ENCODE results near the gene ZNF518A. TPM values are rescaled to one million over a fixed set of nuclear protein-coding genes. Genes with fewer than 3 reads are reported as not detected.

The ZNF518A gene
- total RNA-seq, 1 donor from 2014 or later: 28.7 TPM

- ChIA-PET POLR2A (interaction anchor here (1.0 kb wide), 1 partner anchor 33 kb away, joined by 4 read pairs; the partner anchor contains the start of gene ZNF518A), CTCF (interaction anchor here (1.3 kb wide), 1 partner anchor 10 kb away, joined by 4 read pairs; no protein-coding TSS in a partner anchor)
Observed at GRCh38 chr10:96096958-96097357, 33.1 kb upstream of the ZNF518A start.

GRCh38 chr10:96097865-96098264 is 32.2 kb upstream of the ZNF518A start:
- intact Hi-C loops (cut with micrococcal nuclease): no loop called here
- Mint-ChIP-seq H3K9me3 (peaks cover 14% of the 10 kb centered on the region), H3K4me1 (peaks cover 3% of the 10 kb centered on the region), H3K36me3 (ENCODE audit: low read depth) (no peaks in the 10 kb centered on the region), H3K27ac (no peak overlapping the region), H3K27me3 (peaks cover 61% of the 10 kb centered on the region), H3K4me3 (no peak overlapping the region)
- CTCF ChIA-PET: interaction anchor here (1.3 kb wide), 1 partner anchor 9 kb away, joined by 4 read pairs; no protein-coding TSS in a partner anchor
- TF ChIP-seq CTCF (IDR thresholded peaks at IDR 0.05): no peak
- no peak for ATAC-seq (ENCODE audit: low read depth)
- no peak for DNase-seq
- POLR2A ChIA-PET: interaction anchor here (0.7 kb wide), 1 partner anchor 32 kb away, joined by 3 read pairs; the partner anchor contains the start of gene ZNF518A

More at GRCh38 chr10:96096958-96097357, 33.1 kb upstream of the ZNF518A start:
- DNase-seq: no peak
- Mint-ChIP-seq H3K27ac (no peak overlapping the region), H3K27me3 (peaks cover 65% of the 10 kb centered on the region), H3K4me1 (peaks cover 3% of the 10 kb centered on the region), H3K36me3 (ENCODE audit: low read depth) (no peaks in the 10 kb centered on the region), H3K4me3 (no peak overlapping the region), H3K9me3 (peaks cover 14% of the 10 kb centered on the region)
- ATAC-seq (ENCODE audit: low read depth): no peak
- intact Hi-C loops (cut with micrococcal nuclease): no loop called here
- no peak for TF ChIP-seq CTCF (IDR thresholded peaks at IDR 0.05)

- CTCF ChIA-PET: no interaction called here
- H3K27me3 Mint-ChIP-seq: peaks cover 60% of the 10 kb centered on the region
- ATAC-seq (ENCODE audit: low read depth) (no peak), DNase-seq (no peak)
- peaks cover 12% of the 10 kb centered on the region for H3K9me3 Mint-ChIP-seq
- no peak overlapping the region for H3K4me3 Mint-ChIP-seq
- H3K27ac Mint-ChIP-seq: no peak overlapping the region
- H3K36me3 Mint-ChIP-seq (ENCODE audit: low read depth): no peaks in the 10 kb centered on the region
- POLR2A ChIA-PET: no interaction called here
- intact Hi-C loops (cut with micrococcal nuclease): no loop called here
- no peak for TF ChIP-seq CTCF (IDR thresholded peaks at IDR 0.05)
- H3K4me1 Mint-ChIP-seq: no peaks in the 10 kb centered on the region
Observed at GRCh38 chr10:96107623-96108038, 22.5 kb upstream of the ZNF518A start.

- DNase-seq (no peak), ATAC-seq (ENCODE audit: low read depth) (no peak)
- no peak overlapping the region for H3K4me3 Mint-ChIP-seq
- peaks cover 72% of the 10 kb centered on the region for H3K27me3 Mint-ChIP-seq
- H3K36me3 Mint-ChIP-seq (ENCODE audit: low read depth): no peaks in the 10 kb centered on the region
- no peaks in the 10 kb centered on the region for H3K4me1 Mint-ChIP-seq
- peaks cover 12% of the 10 kb centered on the region for H3K9me3 Mint-ChIP-seq
- ChIA-PET POLR2A (interaction anchor here (0.6 kb wide), 1 partner anchor 167 kb away, joined by 5 read pairs; no protein-coding TSS in a partner anchor), CTCF (no interaction called here)
- H3K27ac Mint-ChIP-seq: no peak overlapping the region
- intact Hi-C loops (cut with micrococcal nuclease): no loop called here
- TF ChIP-seq CTCF (IDR thresholded peaks at IDR 0.05): no peak
Observed at GRCh38 chr10:96112531-96112930, 17.6 kb upstream of the ZNF518A start.

GRCh38 chr10:96118604-96119450 is 11.3 kb upstream of the ZNF518A start:
- H3K4me1 Mint-ChIP-seq: no peaks in the 10 kb centered on the region
- no peak for ATAC-seq (ENCODE audit: low read depth)
- CTCF ChIA-PET: interaction anchor here (1.3 kb wide), 1 partner anchor 11 kb away, joined by 3 read pairs; the partner anchor contains the start of gene ZNF518A
- POLR2A ChIA-PET: no interaction called here
- DNase-seq: no peak
- peaks cover 58% of the 10 kb centered on the region for H3K27me3 Mint-ChIP-seq
- H3K9me3 Mint-ChIP-seq: no peaks in the 10 kb centered on the region
- no peak for TF ChIP-seq CTCF (IDR thresholded peaks at IDR 0.05)
- H3K36me3 Mint-ChIP-seq (ENCODE audit: low read depth): no peaks in the 10 kb centered on the region
- no peak overlapping the region for H3K27ac Mint-ChIP-seq
- intact Hi-C loops (cut with micrococcal nuclease): no loop called here
- no peak overlapping the region for H3K4me3 Mint-ChIP-seq

All from activated B cell treated with CpG ODN at 0.5 μM for 24 hours (primary cell).